CD4-positive, alpha-beta T cell treated with Interleukin-12 subunit alpha and Interleukin-12 subunit beta, for 1 hour (primary cell): ENCODE measurements around the gene LPP.

Experiments
- DNase-seq: peaks from one replicate; pipeline ENCODE4 v3.0.0-alpha.2; 2020

Gene LPP

GRCh38 chr3:188254520-188255070 is 100.6 kb downstream of the LPP start:
- no peak for DNase-seq

- no peak for DNase-seq
Measured at GRCh38 chr3:188255190-188255589, 101.2 kb downstream of the LPP start.

- DNase-seq: no peak
Measured at GRCh38 chr3:188256758-188257157, 102.8 kb downstream of the LPP start.

GRCh38 chr3:188257384-188258026 is 103.5 kb downstream of the LPP start:
- DNase-seq: no peak

- DNase-seq: no peak
Measured at GRCh38 chr3:188259191-188259590, 105.2 kb downstream of the LPP start.

- no peak for DNase-seq
Measured at GRCh38 chr3:188259596-188259995, 105.6 kb downstream of the LPP start.

- no peak for DNase-seq
Measured at GRCh38 chr3:188261011-188261410, 107.1 kb downstream of the LPP start.

- DNase-seq: no peak
Measured at GRCh38 chr3:188262488-188262887, 108.5 kb downstream of the LPP start.

- no peak for DNase-seq
Measured at GRCh38 chr3:188262913-188263683, 109.1 kb downstream of the LPP start.

- no peak for DNase-seq
Measured at GRCh38 chr3:188264226-188265207, 110.6 kb downstream of the LPP start.

- DNase-seq: no peak
Measured at GRCh38 chr3:188266562-188267274, 112.8 kb downstream of the LPP start.

- DNase-seq: no peak
Measured at GRCh38 chr3:188267790-188268335, 113.9 kb downstream of the LPP start.

GRCh38 chr3:188268336-188268735 is 114.4 kb downstream of the LPP start:
- DNase-seq: no peak

GRCh38 chr3:188269040-188269439 is 115.1 kb downstream of the LPP start:
- DNase-seq: no peak

- DNase-seq: no peak
Measured at GRCh38 chr3:188270423-188270972, 116.5 kb downstream of the LPP start.

- DNase-seq: no peak
Measured at GRCh38 chr3:188271226-188271914, 117.4 kb downstream of the LPP start.

- DNase-seq: no peak
Measured at GRCh38 chr3:188272481-188273372, 118.8 kb downstream of the LPP start.

- no peak for DNase-seq
Measured at GRCh38 chr3:188274249-188274915, 120.4 kb downstream of the LPP start.

- DNase-seq: no peak
Measured at GRCh38 chr3:188276375-188276774, 122.4 kb downstream of the LPP start.
